HEK293 (cell line): Measurements from ENCODE around the gene CD53.

ENCODE experiments used
- CTCF ChIA-PET: fragments of 350-600 bp; formaldehyde crosslinking; extraction: SDS; loops from one replicate; lab custom pipeline; 2021; ENCODE audit warnings: antibody characterized with exemption; lab: Yijun Ruan, JAX
- POLR2A ChIA-PET: fragments of 300-600 bp; formaldehyde crosslinking; extraction: SDS; loops from one replicate; lab custom pipeline; 2020; ENCODE audit warnings: antibody characterized with exemption, inconsistent platforms; lab: Yijun Ruan, JAX
- H3K27ac ChIP-seq: fragments of 200-500 bp; sonication (Bioruptor generic); 2 replicates; pipeline ENCODE4 v1.5.1; 2014; ENCODE audit warnings: low read depth, low read length, control low read depth, inconsistent platforms; ENCODE audit errors: extremely low read depth
- H3K36me3 ChIP-seq, 2 experiments: fragments of 200-500 bp in 1 of 2; sonication (Bioruptor generic) in 1 of 2; 1 replicate in 1 of 2; 2 replicates in 1 of 2; pipeline ENCODE4 v1.5.1; 2014 to 2017; ENCODE audit warnings: inconsistent platforms in 2 of 2, low read length in 2 of 2; ENCODE audit not compliant: control insufficient read depth in 2 of 2, insufficient read depth in 1 of 2
- H3K4me1 ChIP-seq: fragments of 200-500 bp; sonication (Bioruptor generic); 2 replicates; pipeline ENCODE4 v1.5.1; 2014; ENCODE audit warnings: mild to moderate bottlenecking, low read length, inconsistent platforms; ENCODE audit not compliant: control insufficient read depth, insufficient read depth
- H3K4me3 ChIP-seq: 2 replicates; pipeline ENCODE4 v1.5.1; 2011; ENCODE audit warnings: low read depth, mild to moderate bottlenecking, control low read depth, low read length, moderate library complexity
- H3K9me3 ChIP-seq: fragments of 200-500 bp; sonication (Bioruptor generic); 2 replicates; pipeline ENCODE4 v1.5.1; 2014; ENCODE audit warnings: low read depth, low read length, inconsistent platforms; ENCODE audit not compliant: control insufficient read depth, insufficient read depth
- KLF8 ChIP-seq: fragments of 450-650 bp; formaldehyde crosslinking; IDR thresholded peaks from 2 replicates; pipeline ENCODE4 v1.5.1; 2016; ENCODE audit warnings: missing biosample characterization, missing genetic modification characterization
- MYNN ChIP-seq: fragments of 450-650 bp; formaldehyde crosslinking; IDR thresholded peaks from 2 replicates; pipeline ENCODE4 v1.5.1; 2016; ENCODE audit warnings: missing biosample characterization, missing genetic modification characterization, borderline replicate concordance
- PRDM1 ChIP-seq: fragments of 450-650 bp; formaldehyde crosslinking; IDR thresholded peaks from 2 replicates; pipeline ENCODE4; 2016; ENCODE audit warnings: missing biosample characterization, missing genetic modification characterization
- ZNF138 ChIP-seq: fragments of 450-650 bp; formaldehyde crosslinking; IDR thresholded peaks from 2 replicates; pipeline ENCODE4 v1.5.1; 2016; ENCODE audit warnings: missing biosample characterization, missing genetic modification characterization, borderline replicate concordance
- ZNF239 ChIP-seq: fragments of 450-650 bp; formaldehyde crosslinking; IDR thresholded peaks from 2 replicates; pipeline ENCODE4 v1.5.1; 2016; ENCODE audit warnings: missing biosample characterization, missing genetic modification characterization
- ZNF391 ChIP-seq: fragments of 450-650 bp; formaldehyde crosslinking; IDR thresholded peaks from 2 replicates; pipeline ENCODE4 v1.5.1; 2016; ENCODE audit warnings: low read depth, missing biosample characterization, missing genetic modification characterization, borderline replicate concordance
- ZNF394 ChIP-seq: fragments of 450-650 bp; formaldehyde crosslinking; IDR thresholded peaks from 2 replicates; pipeline ENCODE4 v1.5.1; 2016; ENCODE audit warnings: missing biosample characterization, missing genetic modification characterization, mild to moderate bottlenecking, moderate library complexity, borderline replicate concordance
- ZNF514 ChIP-seq: fragments of 450-650 bp; formaldehyde crosslinking; IDR thresholded peaks from 2 replicates; pipeline ENCODE4 v1.5.1; 2016; ENCODE audit warnings: missing biosample characterization, missing genetic modification characterization
- ZNF529 ChIP-seq: fragments of 450-650 bp; formaldehyde crosslinking; IDR thresholded peaks from 2 replicates; pipeline ENCODE4 v1.5.1; 2017; ENCODE audit warnings: missing genetic modification characterization, missing biosample characterization; ENCODE audit not compliant: insufficient replicate concordance
- ZNF677 ChIP-seq: fragments of 450-650 bp; IDR thresholded peaks from 2 replicates; pipeline ENCODE4 v1.5.0; 2018; ENCODE audit warnings: missing biosample characterization, mild to moderate bottlenecking, missing genetic modification characterization, moderate library complexity
- ZNF768 ChIP-seq: fragments of 450-650 bp; formaldehyde crosslinking; IDR thresholded peaks from 2 replicates; pipeline ENCODE4 v1.5.1; 2018; ENCODE audit warnings: missing biosample characterization, mild to moderate bottlenecking, missing genetic modification characterization
- ZNF776 ChIP-seq: fragments of 450-650 bp; formaldehyde crosslinking; IDR thresholded peaks from 2 replicates; pipeline ENCODE4 v1.5.0; 2017; ENCODE audit warnings: missing biosample characterization, missing genetic modification characterization, borderline replicate concordance
- ZNF830 ChIP-seq: fragments of 450-650 bp; IDR thresholded peaks from 2 replicates; pipeline ENCODE4 v1.5.0; 2018; ENCODE audit warnings: missing biosample characterization, missing genetic modification characterization, low read depth, mild to moderate bottlenecking, moderate library complexity
- TF ChIP-seq, protein P1 (sequence below): fragments of 450-650 bp; IDR thresholded peaks from 2 replicates; pipeline ENCODE4 v1.5.1; 2018; ENCODE audit warnings: missing biosample characterization, mild to moderate bottlenecking, missing genetic modification characterization
- TF ChIP-seq, protein P2 (sequence below): fragments of 450-650 bp; formaldehyde crosslinking; IDR thresholded peaks from 2 replicates; pipeline ENCODE4 v1.5.1; 2016; ENCODE audit warnings: missing biosample characterization, missing genetic modification characterization
- TF ChIP-seq, protein P3 (sequence below): fragments of 450-650 bp; formaldehyde crosslinking; conservative IDR thresholded peaks from 2 replicates; pipeline ENCODE4 v1.5.1; 2016; ENCODE audit warnings: low read depth, missing biosample characterization, missing genetic modification characterization

Gene CD53

DNA sequence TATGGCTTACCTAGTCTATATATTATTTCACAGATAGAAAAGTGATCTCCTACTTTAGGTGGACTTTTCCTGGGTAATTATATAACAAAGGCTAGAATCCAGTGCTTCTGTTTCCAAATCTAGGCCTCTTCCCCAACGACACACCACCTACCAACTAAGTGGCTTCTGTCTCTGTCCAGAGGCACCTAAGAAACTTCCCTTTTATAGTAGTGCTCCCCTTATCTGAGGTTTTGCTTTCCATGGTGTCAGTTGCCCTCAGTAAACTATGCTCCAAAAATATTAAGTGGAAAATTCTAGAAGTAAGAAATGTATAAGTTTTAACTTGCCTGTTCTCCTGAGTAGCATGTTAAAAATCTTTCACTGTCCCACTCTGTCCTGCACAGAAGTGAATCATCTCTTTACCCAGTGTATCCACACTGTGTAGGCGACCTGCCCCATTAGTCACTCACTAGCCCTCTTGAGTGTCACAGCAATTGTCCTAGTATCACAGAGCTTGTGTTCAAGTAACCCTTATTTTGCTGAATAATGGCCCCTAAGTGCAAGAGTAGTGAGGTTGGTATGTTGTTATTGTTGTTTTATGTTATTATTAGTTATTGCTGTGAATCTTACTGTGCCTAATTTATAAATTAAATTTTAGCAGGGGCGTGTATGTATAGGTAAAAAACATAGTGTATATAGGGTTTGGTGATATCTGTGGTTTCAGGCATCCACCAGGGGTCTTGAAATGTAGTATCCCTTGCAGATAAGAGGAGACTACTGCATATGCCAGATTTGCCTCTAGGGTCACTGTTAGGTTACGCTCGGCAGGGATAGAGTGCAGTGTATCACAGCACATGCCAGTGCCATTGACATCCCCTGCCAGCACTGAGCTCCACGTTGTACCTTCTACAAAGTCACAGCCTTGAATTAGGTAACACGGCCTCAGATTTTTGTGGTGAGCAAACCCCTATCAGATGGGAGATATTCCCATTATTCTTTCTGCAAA, 14.7 kb upstream of the CD53 start:
- POLR2A ChIA-PET: no interaction called here
- CTCF ChIA-PET: no interaction called here
- H3K4me3 ChIP-seq: no peak overlapping the region
- H3K36me3 ChIP-seq: no peaks in the 10 kb centered on the region
- H3K4me1 ChIP-seq: no peaks in the 10 kb centered on the region
- no peak overlapping the region for H3K27ac ChIP-seq
- no peaks in the 10 kb centered on the region for H3K9me3 ChIP-seq
- TF ChIP-seq, protein P1, sequence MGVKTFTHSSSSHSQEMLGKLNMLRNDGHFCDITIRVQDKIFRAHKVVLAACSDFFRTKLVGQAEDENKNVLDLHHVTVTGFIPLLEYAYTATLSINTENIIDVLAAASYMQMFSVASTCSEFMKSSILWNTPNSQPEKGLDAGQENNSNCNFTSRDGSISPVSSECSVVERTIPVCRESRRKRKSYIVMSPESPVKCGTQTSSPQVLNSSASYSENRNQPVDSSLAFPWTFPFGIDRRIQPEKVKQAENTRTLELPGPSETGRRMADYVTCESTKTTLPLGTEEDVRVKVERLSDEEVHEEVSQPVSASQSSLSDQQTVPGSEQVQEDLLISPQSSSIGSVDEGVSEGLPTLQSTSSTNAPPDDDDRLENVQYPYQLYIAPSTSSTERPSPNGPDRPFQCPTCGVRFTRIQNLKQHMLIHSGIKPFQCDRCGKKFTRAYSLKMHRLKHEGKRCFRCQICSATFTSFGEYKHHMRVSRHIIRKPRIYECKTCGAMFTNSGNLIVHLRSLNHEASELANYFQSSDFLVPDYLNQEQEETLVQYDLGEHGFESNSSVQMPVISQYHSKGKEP (tag by site-specific recombination): no peak
- TF ChIP-seq ZNF394 (tag by site-specific recombination) (no peak), ZNF677 (tag by site-specific recombination) (no peak), KLF8 (tag by site-specific recombination) (no peak), ZNF514 (tag by site-specific recombination) (no peak), ZNF138 (tag by site-specific recombination) (no peak), ZNF391 (tag by site-specific recombination) (no peak)
- TF ChIP-seq, protein P2, sequence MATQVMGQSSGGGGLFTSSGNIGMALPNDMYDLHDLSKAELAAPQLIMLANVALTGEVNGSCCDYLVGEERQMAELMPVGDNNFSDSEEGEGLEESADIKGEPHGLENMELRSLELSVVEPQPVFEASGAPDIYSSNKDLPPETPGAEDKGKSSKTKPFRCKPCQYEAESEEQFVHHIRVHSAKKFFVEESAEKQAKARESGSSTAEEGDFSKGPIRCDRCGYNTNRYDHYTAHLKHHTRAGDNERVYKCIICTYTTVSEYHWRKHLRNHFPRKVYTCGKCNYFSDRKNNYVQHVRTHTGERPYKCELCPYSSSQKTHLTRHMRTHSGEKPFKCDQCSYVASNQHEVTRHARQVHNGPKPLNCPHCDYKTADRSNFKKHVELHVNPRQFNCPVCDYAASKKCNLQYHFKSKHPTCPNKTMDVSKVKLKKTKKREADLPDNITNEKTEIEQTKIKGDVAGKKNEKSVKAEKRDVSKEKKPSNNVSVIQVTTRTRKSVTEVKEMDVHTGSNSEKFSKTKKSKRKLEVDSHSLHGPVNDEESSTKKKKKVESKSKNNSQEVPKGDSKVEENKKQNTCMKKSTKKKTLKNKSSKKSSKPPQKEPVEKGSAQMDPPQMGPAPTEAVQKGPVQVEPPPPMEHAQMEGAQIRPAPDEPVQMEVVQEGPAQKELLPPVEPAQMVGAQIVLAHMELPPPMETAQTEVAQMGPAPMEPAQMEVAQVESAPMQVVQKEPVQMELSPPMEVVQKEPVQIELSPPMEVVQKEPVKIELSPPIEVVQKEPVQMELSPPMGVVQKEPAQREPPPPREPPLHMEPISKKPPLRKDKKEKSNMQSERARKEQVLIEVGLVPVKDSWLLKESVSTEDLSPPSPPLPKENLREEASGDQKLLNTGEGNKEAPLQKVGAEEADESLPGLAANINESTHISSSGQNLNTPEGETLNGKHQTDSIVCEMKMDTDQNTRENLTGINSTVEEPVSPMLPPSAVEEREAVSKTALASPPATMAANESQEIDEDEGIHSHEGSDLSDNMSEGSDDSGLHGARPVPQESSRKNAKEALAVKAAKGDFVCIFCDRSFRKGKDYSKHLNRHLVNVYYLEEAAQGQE (tag by site-specific recombination): no peak

DNA sequence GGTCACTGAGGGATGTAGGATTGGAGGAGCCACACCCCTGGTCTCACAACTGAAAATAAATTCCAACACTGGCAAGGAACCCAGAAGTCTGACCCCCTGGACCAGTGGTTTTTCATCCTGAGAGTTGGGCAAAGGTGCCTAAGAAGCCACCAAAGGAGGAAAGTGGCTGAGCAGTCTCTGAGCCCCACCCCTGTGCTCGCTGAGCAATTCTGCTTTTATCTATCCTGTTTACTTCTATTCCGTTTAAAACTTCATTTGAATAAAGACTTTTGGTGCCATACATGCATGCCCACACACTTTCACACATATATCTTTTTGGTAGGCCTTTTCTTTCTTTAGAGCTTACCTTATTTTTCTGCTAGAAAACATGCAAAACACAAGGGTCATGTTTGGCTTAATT, 13.9 kb upstream of the CD53 start:
- ChIA-PET POLR2A (no interaction called here), CTCF (no interaction called here)

More for the DNA sequence above, 13.9 kb upstream of the CD53 start:
- Histone ChIP-seq H3K4me1 (no peaks in the 10 kb centered on the region), H3K27ac (no peak overlapping the region), H3K4me3 (no peak overlapping the region), H3K36me3 (no peaks in the 10 kb centered on the region), H3K9me3 (no peaks in the 10 kb centered on the region)
- TF ChIP-seq PRDM1 (no peak), ZNF768 (tag by site-specific recombination) (no peak), ZNF830 (tag by site-specific recombination) (no peak), ZNF529 (tag by site-specific recombination) (no peak), MYNN (tag by site-specific recombination) (no peak), ZNF776 (tag by site-specific recombination) (no peak), ZNF239 (tag by site-specific recombination) (no peak)
- TF ChIP-seq, protein P3, sequence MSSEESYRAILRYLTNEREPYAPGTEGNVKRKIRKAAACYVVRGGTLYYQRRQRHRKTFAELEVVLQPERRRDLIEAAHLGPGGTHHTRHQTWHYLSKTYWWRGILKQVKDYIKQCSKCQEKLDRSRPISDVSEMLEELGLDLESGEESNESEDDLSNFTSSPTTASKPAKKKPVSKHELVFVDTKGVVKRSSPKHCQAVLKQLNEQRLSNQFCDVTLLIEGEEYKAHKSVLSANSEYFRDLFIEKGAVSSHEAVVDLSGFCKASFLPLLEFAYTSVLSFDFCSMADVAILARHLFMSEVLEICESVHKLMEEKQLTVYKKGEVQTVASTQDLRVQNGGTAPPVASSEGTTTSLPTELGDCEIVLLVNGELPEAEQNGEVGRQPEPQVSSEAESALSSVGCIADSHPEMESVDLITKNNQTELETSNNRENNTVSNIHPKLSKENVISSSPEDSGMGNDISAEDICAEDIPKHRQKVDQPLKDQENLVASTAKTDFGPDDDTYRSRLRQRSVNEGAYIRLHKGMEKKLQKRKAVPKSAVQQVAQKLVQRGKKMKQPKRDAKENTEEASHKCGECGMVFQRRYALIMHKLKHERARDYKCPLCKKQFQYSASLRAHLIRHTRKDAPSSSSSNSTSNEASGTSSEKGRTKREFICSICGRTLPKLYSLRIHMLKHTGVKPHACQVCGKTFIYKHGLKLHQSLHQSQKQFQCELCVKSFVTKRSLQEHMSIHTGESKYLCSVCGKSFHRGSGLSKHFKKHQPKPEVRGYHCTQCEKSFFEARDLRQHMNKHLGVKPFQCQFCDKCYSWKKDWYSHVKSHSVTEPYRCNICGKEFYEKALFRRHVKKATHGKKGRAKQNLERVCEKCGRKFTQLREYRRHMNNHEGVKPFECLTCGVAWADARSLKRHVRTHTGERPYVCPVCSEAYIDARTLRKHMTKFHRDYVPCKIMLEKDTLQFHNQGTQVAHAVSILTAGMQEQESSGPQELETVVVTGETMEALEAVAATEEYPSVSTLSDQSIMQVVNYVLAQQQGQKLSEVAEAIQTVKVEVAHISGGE (tag by site-specific recombination): no peak
